ENCODE data around the gene MB.

The MB gene

DNA sequence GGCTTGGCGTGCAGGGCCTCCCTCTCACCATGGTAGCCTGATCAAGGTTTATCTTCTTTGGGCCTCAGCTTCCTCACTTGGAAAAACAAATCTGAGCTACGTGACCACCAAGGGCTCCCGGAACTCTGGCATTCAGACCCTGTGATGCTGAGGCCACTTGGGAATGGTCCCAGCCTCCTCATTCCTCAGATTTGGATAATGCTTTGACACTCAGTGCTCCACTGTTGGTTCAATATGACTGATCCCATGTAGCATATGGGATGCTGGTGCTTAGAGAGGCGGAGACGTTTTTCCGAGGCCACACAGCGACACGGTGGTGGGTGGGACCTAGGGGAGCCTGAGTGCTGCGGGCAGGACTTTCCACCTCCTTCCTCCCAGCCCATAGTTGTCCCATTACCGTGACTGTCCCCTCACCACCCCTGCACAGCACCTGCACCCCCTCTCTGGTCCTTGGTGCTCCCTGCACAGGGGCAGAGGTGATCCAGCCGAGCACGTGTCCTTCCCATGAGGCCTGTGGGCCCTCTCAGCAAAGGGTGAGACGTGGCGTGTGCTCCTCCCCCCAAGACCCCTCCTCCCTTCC, 23.1 kb downstream of the MB start:
- DNase-seq: no peak
- Histone ChIP-seq H3K4me3 (ENCODE audit: low read depth, low read length) (no peak overlapping the region), H3K36me3 (no peaks in the 10 kb centered on the region), H3K27ac (no peak overlapping the region), H3K9me3 (ENCODE audit: severe bottlenecking) (no peaks in the 10 kb centered on the region), H3K27me3 (ENCODE audit: insufficient read depth, low read depth, severe bottlenecking) (no peaks in the 10 kb centered on the region)
- TF ChIP-seq, protein P1, sequence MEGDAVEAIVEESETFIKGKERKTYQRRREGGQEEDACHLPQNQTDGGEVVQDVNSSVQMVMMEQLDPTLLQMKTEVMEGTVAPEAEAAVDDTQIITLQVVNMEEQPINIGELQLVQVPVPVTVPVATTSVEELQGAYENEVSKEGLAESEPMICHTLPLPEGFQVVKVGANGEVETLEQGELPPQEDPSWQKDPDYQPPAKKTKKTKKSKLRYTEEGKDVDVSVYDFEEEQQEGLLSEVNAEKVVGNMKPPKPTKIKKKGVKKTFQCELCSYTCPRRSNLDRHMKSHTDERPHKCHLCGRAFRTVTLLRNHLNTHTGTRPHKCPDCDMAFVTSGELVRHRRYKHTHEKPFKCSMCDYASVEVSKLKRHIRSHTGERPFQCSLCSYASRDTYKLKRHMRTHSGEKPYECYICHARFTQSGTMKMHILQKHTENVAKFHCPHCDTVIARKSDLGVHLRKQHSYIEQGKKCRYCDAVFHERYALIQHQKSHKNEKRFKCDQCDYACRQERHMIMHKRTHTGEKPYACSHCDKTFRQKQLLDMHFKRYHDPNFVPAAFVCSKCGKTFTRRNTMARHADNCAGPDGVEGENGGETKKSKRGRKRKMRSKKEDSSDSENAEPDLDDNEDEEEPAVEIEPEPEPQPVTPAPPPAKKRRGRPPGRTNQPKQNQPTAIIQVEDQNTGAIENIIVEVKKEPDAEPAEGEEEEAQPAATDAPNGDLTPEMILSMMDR (IDR thresholded peaks at IDR 0.05; ENCODE audit: low read depth, low read length): no peak

DNA sequence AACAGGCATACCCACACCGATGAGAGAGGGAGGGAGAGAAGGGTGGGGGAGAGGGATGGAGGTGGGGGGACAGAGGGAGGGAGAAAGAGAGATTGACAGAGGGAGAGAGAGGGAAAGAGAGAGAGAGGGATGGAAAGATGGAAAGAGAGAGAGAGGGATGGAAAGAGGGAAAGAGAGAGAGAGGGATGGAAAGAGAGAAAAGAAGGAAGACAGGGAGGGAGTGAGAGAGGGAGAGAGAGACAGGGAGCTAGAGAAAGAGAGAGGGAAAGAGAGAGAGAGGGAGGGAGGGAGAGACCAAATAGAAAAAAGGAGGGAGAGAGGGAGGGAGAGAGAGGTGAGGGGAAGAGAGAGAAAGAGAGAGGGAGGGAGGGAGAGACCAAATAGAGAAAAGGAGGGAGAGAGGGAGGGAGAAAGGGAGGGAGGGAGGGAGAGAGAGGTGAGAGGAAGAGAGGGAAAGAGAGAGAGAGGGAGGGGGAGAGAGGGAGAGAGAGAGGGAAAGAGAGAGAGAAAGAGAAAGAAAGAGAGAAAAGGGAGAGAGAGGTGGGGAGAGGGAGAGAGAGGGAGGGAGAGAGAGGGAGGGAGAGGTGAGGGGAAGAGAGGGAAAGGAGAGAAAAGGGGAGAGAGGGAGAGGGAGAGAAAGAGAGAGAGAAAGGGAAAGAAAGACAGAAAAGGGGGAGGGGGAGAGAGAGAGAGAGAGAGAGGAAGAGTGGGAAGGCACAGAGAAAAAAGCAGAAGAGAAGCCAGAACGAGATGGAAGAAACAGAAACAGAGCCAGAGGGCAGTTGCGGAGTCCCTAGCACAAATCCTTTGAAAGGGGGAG, 23.8 kb downstream of the MB start:
- H3K36me3 ChIP-seq: no peaks in the 10 kb centered on the region
- TF ChIP-seq, protein P1 (IDR thresholded peaks at IDR 0.05; ENCODE audit: low read depth, low read length): no peak

DNA sequence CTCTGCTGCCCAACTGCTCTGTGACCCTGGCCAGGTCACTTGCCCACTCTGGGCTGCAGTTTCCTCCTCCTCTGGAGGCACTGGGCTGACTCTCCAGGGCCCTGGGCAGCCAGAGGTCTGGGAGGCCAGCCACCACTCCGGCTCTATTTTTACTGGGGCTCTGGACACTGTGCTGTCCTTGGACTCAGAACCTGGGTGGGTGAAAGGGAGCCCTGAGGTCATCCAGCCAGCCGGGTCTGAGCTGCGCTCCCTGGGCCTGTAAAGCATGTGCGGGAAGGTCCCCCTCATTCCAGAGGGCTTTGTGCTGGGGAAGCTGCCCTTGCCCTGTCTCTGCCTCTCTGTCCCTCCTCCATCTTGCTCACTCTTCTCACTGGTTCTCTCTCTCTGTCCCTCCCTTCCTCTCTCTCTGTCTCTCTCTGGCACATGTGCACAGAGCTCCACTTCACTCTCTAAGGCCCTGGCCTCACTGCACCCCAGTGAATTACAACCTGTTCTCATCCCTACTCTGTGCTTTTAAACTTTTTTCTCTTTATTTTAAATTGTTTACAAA, 24.6 kb downstream of the MB start:
- no peak overlapping the region for H3K27ac ChIP-seq
- H3K36me3 ChIP-seq: no peaks in the 10 kb centered on the region
- DNase-seq: no peak
- H3K4me3 ChIP-seq (ENCODE audit: low read depth, low read length): no peak overlapping the region
- H3K27me3 ChIP-seq (ENCODE audit: insufficient read depth, low read depth, severe bottlenecking): no peaks in the 10 kb centered on the region
- H3K9me3 ChIP-seq (ENCODE audit: severe bottlenecking): no peaks in the 10 kb centered on the region
- TF ChIP-seq, protein P1 (IDR thresholded peaks at IDR 0.05; ENCODE audit: low read depth, low read length): no peak

More for the DNA sequence above, 23.8 kb downstream of the MB start:
- Histone ChIP-seq H3K4me3 (ENCODE audit: low read depth, low read length) (no peak overlapping the region), H3K27me3 (ENCODE audit: insufficient read depth, low read depth, severe bottlenecking) (no peaks in the 10 kb centered on the region), H3K9me3 (ENCODE audit: severe bottlenecking) (no peaks in the 10 kb centered on the region), H3K27ac (no peak overlapping the region)
- no peak for DNase-seq

DNA sequence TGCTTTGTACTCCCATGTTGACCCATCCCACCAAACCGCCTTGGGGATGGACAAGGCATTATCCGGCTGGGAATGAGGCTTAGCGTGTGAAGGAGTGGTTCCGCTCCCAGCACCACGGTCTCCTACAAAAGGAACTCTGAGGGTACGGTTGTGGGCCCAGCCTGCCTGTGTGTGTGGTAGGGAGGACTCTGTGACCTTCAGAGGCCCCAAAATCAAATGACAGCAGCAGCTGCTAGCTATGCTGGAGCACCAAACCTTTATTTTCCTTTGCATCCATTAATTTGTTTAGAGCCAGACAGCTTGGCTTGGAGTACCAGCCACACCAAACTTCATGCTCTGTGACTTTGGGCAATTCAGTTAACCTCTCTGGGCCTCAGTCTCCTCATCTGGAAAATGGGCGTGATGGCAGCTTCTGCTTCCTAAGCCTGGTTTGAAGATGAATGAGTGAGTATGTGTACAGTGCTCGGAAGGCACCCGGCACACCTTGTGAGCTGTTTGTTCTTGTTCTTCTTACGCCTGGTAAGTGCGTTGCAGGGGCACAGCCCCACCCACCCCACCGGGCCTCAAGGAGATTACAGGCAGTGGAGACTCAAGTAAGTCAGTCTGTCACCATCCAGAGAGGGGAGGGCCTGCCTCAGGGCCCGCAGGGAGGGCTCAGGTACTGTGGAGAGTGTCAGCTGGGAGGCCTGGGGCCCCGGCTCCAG, 25.3 kb downstream of the MB start:
- Histone ChIP-seq H3K27ac (no peak overlapping the region), H3K36me3 (no peaks in the 10 kb centered on the region), H3K9me3 (ENCODE audit: severe bottlenecking) (no peaks in the 10 kb centered on the region), H3K27me3 (ENCODE audit: insufficient read depth, low read depth, severe bottlenecking) (no peaks in the 10 kb centered on the region), H3K4me3 (ENCODE audit: low read depth, low read length) (no peak overlapping the region)
- TF ChIP-seq, protein P1 (IDR thresholded peaks at IDR 0.05; ENCODE audit: low read depth, low read length): no peak
- no peak for DNase-seq

DNA sequence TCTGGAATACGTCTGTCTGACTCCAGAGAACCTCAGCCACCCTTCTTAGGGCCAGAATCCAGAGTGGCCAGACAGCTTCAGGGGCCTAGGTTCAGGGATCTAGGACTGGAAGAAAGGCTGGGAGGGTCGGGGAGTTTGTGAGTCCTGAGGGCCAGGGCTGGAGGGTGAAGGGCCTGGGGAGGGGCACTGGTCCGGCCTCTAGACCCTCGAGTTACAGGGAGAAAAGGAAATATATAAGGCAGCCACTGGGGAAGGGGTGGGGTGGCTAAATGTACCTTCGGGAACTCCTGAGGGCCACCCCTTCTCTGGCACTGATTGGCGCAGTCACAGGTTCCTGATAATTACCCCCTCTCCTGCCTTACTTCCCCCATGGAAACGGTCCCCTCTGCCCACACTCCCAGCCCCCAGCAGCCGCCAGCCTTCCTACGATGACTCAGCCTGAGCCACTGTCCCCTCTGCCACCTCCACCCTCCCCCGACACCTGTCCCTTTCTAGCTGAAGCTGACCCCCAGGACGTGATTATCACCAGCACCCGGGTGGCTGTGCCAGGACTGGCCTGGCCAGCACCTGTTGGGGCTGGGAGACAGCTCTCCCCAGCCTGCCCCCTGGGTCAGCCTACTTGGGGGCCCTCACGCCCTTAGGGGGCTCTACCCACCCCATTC, 26.4 kb downstream of the MB start:
- no peak for DNase-seq
- no peak overlapping the region for H3K4me3 ChIP-seq (ENCODE audit: low read depth, low read length)
- H3K27me3 ChIP-seq (ENCODE audit: insufficient read depth, low read depth, severe bottlenecking): no peaks in the 10 kb centered on the region
- H3K36me3 ChIP-seq: no peaks in the 10 kb centered on the region
- H3K27ac ChIP-seq: no peak overlapping the region
- TF ChIP-seq, protein P1 (IDR thresholded peaks at IDR 0.05; ENCODE audit: low read depth, low read length): no peak
- no peaks in the 10 kb centered on the region for H3K9me3 ChIP-seq (ENCODE audit: severe bottlenecking)
